Stimulated activated CD4-positive, alpha-beta T cell treated with anti-CD3 and anti-CD28 coated beads, Interleukin-4, amount 100 ng/mL, for 1 hour (primary cell): ENCODE results near the gene SLCO2A1.

Experiments
- DNase-seq: peaks from one replicate; pipeline ENCODE4 v3.0.0-alpha.2; 2020

Gene SLCO2A1

GRCh38 chr3:133894353-133895207 is 135.1 kb downstream of the SLCO2A1 start:
- DNase-seq, result no peak

- no peak for DNase-seq
Measured at GRCh38 chr3:133893683-133894352, 135.9 kb downstream of the SLCO2A1 start.

GRCh38 chr3:133892541-133893231 is 137.0 kb downstream of the SLCO2A1 start:
- DNase-seq, result no peak

- DNase-seq, result no peak
Measured at GRCh38 chr3:133891662-133892378, 137.9 kb downstream of the SLCO2A1 start.

- no peak for DNase-seq
Measured at GRCh38 chr3:133890972-133891644, 138.6 kb downstream of the SLCO2A1 start.

- DNase-seq, result no peak
Measured at GRCh38 chr3:133890037-133890436, 139.7 kb downstream of the SLCO2A1 start.

GRCh38 chr3:133888726-133889340 is 140.9 kb downstream of the SLCO2A1 start:
- DNase-seq, result no peak

GRCh38 chr3:133887803-133888703 is 141.7 kb downstream of the SLCO2A1 start:
- DNase-seq, result no peak

GRCh38 chr3:133887074-133887802 is 142.5 kb downstream of the SLCO2A1 start:
- DNase-seq, result no peak

- no peak for DNase-seq
Measured at GRCh38 chr3:133886031-133886722, 143.5 kb downstream of the SLCO2A1 start.

GRCh38 chr3:133884887-133885711 is 144.6 kb downstream of the SLCO2A1 start:
- no peak for DNase-seq

GRCh38 chr3:133884054-133884886 is 145.5 kb downstream of the SLCO2A1 start:
- no peak for DNase-seq

GRCh38 chr3:133883641-133884040 is 146.1 kb downstream of the SLCO2A1 start:
- DNase-seq, result no peak

GRCh38 chr3:133882986-133883586 is 146.6 kb downstream of the SLCO2A1 start:
- DNase-seq, result no peak

GRCh38 chr3:133881939-133882825 is 147.5 kb downstream of the SLCO2A1 start:
- no peak for DNase-seq

- no peak for DNase-seq
Measured at GRCh38 chr3:133881492-133881891, 148.2 kb downstream of the SLCO2A1 start.
